ENCODE results near the gene LMBRD1.

The LMBRD1 gene

GRCh38 chr6:69785697-69786096 lies 11.1 kb downstream of the LMBRD1 start:
- peaks cover 22% of the 10 kb centered on the region for H3K36me3 Mint-ChIP-seq (ENCODE audit: low read depth)
- H3K4me1 Mint-ChIP-seq (ENCODE audit: low read depth): peaks cover 14% of the 10 kb centered on the region
- no peaks in the 10 kb centered on the region for H3K27me3 Mint-ChIP-seq (ENCODE audit: low read depth)
- H3K27ac Mint-ChIP-seq: no peak overlapping the region
- H3K4me3 Mint-ChIP-seq: no peak overlapping the region
- no peaks in the 10 kb centered on the region for H3K9me3 Mint-ChIP-seq

DNA sequence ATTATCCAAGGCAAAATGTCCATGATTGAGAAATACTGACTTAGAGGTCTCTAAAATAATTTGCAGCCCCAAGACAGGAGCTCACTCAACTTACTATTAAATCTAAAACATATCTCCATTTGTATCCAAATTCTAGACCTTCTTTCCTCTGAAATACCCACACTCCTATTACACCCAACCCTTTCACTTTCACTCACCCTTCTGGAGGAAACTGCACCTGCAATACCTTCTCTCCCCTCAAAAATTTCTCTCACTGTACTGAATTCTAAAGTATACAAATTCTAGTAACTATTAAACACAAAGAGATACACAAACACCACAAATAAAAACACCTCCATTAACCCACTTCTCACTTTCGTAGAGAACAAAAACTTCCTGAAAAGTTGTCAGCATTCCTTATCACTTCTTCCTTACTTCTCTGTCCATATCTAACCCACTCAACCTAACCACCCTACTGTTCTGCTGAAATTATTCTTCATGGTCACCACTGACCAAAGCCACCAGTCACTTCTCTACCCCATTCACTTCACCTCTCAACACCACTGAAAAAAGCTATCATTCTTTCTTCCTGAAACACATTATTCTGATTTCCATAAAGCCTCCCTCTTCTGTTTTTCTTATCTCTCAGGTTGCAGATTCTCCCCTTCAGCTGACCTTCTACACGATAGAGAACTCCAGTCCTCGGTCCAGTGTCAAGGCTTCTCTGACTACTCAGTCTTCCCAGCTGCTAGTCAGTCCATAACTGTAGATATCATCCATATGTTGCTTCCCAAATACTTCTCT lies 12.0 kb downstream of the LMBRD1 start:
- Mint-ChIP-seq H3K27ac (no peak overlapping the region), H3K4me1 (ENCODE audit: low read depth) (peaks cover 17% of the 10 kb centered on the region), H3K9me3 (no peaks in the 10 kb centered on the region), H3K36me3 (ENCODE audit: low read depth) (peaks cover 21% of the 10 kb centered on the region), H3K4me3 (no peak overlapping the region), H3K27me3 (ENCODE audit: low read depth) (no peaks in the 10 kb centered on the region)

DNA sequence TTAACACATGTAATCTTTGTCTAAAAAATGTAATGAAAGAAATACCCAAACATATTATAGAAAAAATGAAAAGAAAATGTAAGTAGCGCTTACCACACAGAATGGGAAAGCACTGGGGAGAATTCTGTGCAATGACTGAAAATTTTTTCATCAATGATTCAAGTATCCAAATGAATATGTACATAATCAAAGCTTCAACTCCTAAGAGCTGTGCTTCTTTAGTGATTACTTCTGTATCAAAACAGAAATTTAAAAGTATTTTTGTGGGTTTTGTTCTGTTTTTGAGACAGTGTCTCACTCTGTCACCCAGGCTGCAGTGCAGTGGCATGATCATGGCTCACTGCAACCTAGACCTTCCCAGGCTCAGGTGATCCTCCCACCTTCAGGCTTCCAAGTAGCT lies 13.7 kb downstream of the LMBRD1 start:
- no peaks in the 10 kb centered on the region for H3K9me3 Mint-ChIP-seq
- no peak overlapping the region for H3K4me3 Mint-ChIP-seq
- no peak overlapping the region for H3K27ac Mint-ChIP-seq
- peaks cover 17% of the 10 kb centered on the region for H3K4me1 Mint-ChIP-seq (ENCODE audit: low read depth)
- H3K27me3 Mint-ChIP-seq (ENCODE audit: low read depth): no peaks in the 10 kb centered on the region
- peaks cover 20% of the 10 kb centered on the region for H3K36me3 Mint-ChIP-seq (ENCODE audit: low read depth)

DNA sequence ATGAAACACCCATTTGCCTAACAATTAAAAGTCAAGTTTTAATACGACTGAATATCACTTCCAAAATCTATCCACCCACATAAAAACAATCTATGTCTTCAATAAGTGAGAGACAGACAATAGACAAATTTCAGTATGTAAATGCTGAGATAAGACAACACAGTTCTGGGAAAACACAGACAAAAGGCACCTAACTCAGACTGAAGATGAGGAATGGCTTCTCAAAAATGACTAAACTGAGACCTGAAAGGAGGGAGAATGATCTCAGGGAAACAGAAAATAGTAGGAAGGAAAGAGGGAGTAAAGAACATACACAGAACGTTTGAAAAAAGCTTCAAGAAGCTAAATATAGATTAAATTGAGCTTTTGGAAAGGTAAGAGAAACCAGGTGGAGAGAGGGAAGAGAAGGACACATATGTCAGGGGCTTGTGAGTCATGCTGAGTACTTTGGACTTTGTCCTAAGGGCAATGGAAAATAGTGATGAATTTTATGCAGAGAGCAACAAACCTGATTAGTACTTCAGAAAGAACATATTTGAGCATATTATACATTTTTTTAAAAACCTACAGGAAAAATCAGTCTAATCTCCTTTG lies 16.1 kb downstream of the LMBRD1 start:
- H3K4me1 Mint-ChIP-seq (ENCODE audit: low read depth): peaks cover 17% of the 10 kb centered on the region
- no peak overlapping the region for H3K27ac Mint-ChIP-seq
- no peak overlapping the region for H3K4me3 Mint-ChIP-seq
- H3K36me3 Mint-ChIP-seq (ENCODE audit: low read depth): peaks cover 21% of the 10 kb centered on the region
- H3K27me3 Mint-ChIP-seq (ENCODE audit: low read depth): no peaks in the 10 kb centered on the region
- no peaks in the 10 kb centered on the region for H3K9me3 Mint-ChIP-seq

DNA sequence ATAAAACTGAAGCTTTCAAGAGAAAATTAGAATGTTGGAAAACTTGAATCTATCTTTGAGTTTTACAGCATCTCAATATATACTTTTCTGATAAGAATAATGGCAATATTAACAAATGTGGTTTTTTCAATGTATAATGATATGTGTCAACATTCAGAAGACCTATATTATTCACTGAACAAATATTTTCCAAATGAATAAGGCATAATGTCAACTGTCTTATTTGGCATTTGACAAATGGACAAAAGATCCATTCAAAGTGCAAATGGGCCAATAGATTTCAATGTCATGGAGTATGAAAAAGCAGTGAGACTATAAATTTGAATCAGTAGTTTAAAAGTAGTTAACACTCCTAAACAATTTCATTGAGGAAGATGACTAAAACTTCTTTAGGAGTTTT lies 20.9 kb downstream of the LMBRD1 start:
- no peaks in the 10 kb centered on the region for H3K27me3 Mint-ChIP-seq (ENCODE audit: low read depth)
- no peak overlapping the region for H3K4me3 Mint-ChIP-seq
- H3K36me3 Mint-ChIP-seq (ENCODE audit: low read depth): peaks cover 30% of the 10 kb centered on the region
- no peak overlapping the region for H3K27ac Mint-ChIP-seq
- peaks cover 16% of the 10 kb centered on the region for H3K4me1 Mint-ChIP-seq (ENCODE audit: low read depth)
- no peaks in the 10 kb centered on the region for H3K9me3 Mint-ChIP-seq

- Mint-ChIP-seq H3K27me3 (ENCODE audit: low read depth) (no peaks in the 10 kb centered on the region), H3K4me1 (ENCODE audit: low read depth) (peaks cover 12% of the 10 kb centered on the region), H3K27ac (no peak overlapping the region), H3K9me3 (no peaks in the 10 kb centered on the region), H3K36me3 (ENCODE audit: low read depth) (peaks cover 28% of the 10 kb centered on the region), H3K4me3 (no peak overlapping the region)
Measured at GRCh38 chr6:69775585-69775849, 21.3 kb downstream of the LMBRD1 start.

- no peak overlapping the region for H3K27ac Mint-ChIP-seq
- peaks cover 27% of the 10 kb centered on the region for H3K36me3 Mint-ChIP-seq (ENCODE audit: low read depth)
- no peaks in the 10 kb centered on the region for H3K9me3 Mint-ChIP-seq
- H3K4me1 Mint-ChIP-seq (ENCODE audit: low read depth): peaks cover 12% of the 10 kb centered on the region
- H3K27me3 Mint-ChIP-seq (ENCODE audit: low read depth): no peaks in the 10 kb centered on the region
- H3K4me3 Mint-ChIP-seq: no peak overlapping the region
Measured at GRCh38 chr6:69774740-69775584, 21.8 kb downstream of the LMBRD1 start.

GRCh38 chr6:69771158-69771906 lies 25.5 kb downstream of the LMBRD1 start:
- Mint-ChIP-seq H3K4me1 (ENCODE audit: low read depth) (peaks cover 14% of the 10 kb centered on the region), H3K27me3 (ENCODE audit: low read depth) (no peaks in the 10 kb centered on the region), H3K36me3 (ENCODE audit: low read depth) (peaks cover 24% of the 10 kb centered on the region), H3K4me3 (no peak overlapping the region), H3K9me3 (no peaks in the 10 kb centered on the region), H3K27ac (no peak overlapping the region)

GRCh38 chr6:69768664-69769063 lies 28.1 kb downstream of the LMBRD1 start:
- H3K27me3 Mint-ChIP-seq (ENCODE audit: low read depth): no peaks in the 10 kb centered on the region
- H3K9me3 Mint-ChIP-seq: no peaks in the 10 kb centered on the region
- no peak overlapping the region for H3K27ac Mint-ChIP-seq
- H3K4me3 Mint-ChIP-seq: no peak overlapping the region
- peaks cover 21% of the 10 kb centered on the region for H3K36me3 Mint-ChIP-seq (ENCODE audit: low read depth)
- H3K4me1 Mint-ChIP-seq (ENCODE audit: low read depth): peaks cover 11% of the 10 kb centered on the region

- Mint-ChIP-seq H3K27ac (no peak overlapping the region), H3K9me3 (no peaks in the 10 kb centered on the region), H3K36me3 (ENCODE audit: low read depth) (peaks cover 12% of the 10 kb centered on the region), H3K27me3 (ENCODE audit: low read depth) (no peaks in the 10 kb centered on the region), H3K4me3 (no peak overlapping the region), H3K4me1 (ENCODE audit: low read depth) (no peaks in the 10 kb centered on the region)
Measured at GRCh38 chr6:69763763-69764162, 33.0 kb downstream of the LMBRD1 start.

DNA sequence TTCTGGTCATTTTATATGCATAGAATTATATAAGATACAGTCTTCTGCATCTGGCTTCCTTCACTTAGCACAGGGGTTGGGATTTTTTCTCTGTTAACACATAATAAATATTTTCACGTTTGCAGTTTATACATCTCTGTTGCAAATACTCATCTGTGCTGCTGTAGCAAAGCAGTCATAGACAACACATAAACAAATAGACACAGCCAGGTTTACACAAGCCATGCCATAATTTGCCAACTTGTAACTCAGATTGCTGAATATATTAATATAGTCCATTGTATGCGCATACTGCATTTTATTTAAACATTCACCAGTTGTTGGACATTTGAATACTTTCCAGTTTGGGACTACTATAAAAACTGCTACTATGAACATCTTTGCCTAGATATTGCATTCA lies 35.0 kb downstream of the LMBRD1 start:
- H3K4me1 Mint-ChIP-seq (ENCODE audit: low read depth): peaks cover 2% of the 10 kb centered on the region
- peaks cover under 1% of the 10 kb centered on the region for H3K9me3 Mint-ChIP-seq
- H3K27ac Mint-ChIP-seq: no peak overlapping the region
- H3K27me3 Mint-ChIP-seq (ENCODE audit: low read depth): no peaks in the 10 kb centered on the region
- H3K4me3 Mint-ChIP-seq: no peak overlapping the region
- H3K36me3 Mint-ChIP-seq (ENCODE audit: low read depth): peaks cover 10% of the 10 kb centered on the region

DNA sequence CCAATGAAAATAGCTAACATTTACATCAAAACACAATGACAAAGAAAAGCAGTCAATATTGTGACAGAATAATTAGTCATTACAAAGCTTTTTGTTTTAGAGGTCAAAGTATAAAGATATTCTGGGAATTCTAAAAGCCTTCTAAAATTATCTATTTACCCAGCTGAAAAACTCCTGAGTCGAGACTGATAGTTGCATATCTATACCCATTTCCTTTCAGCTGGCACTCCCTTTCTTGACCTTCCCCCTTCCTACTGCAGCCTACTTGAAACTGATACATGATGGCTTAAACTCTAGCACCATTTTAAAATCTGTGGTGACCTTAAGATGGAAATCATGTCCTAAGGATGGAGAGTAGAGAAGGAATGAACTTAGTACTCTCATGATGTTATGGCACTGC lies 38.6 kb downstream of the LMBRD1 start:
- Mint-ChIP-seq H3K27me3 (ENCODE audit: low read depth) (no peaks in the 10 kb centered on the region), H3K27ac (no peak overlapping the region), H3K4me3 (no peak overlapping the region), H3K4me1 (ENCODE audit: low read depth) (peaks cover 2% of the 10 kb centered on the region), H3K9me3 (peaks cover 6% of the 10 kb centered on the region), H3K36me3 (ENCODE audit: low read depth) (peaks cover 18% of the 10 kb centered on the region)

DNA sequence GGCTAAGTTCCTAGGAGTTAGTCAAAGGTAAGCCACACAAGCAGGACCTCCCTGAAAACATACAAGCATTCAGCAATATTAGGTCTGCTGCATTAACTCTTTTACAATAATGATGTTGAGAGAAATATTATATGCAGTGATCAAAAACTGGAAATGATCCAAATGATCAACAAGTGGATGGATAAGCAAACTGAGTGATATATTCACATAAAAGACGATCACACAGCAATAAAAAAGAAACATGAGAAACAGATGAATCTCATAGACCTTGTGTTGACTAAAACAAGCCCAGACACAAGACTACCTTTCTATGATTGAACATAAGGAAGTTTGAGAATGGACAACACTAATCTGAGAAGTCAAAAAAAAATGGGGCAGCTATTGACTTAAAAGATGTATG lies 39.9 kb downstream of the LMBRD1 start:
- Mint-ChIP-seq H3K9me3 (peaks cover 6% of the 10 kb centered on the region), H3K4me1 (ENCODE audit: low read depth) (peaks cover 2% of the 10 kb centered on the region), H3K4me3 (no peak overlapping the region), H3K27me3 (ENCODE audit: low read depth) (no peaks in the 10 kb centered on the region), H3K36me3 (ENCODE audit: low read depth) (peaks cover 14% of the 10 kb centered on the region), H3K27ac (no peak overlapping the region)

DNA sequence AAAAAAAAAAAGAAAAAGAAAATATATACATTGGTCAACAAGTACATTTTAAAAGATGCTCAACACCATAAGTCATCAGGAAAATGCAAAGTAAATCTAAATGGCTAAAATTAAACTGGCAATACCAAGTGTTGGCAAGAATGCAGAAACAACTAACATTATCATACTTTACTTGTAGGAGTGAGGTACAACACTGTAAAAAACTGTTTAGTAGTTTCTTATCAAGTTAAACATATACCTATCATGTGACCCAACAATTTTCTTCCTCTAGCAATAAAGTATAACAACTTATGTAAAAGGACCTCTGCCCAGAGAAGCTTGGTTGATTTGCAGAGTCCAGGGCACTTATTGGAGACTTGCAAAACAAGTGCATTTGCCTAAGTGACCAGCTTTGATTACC lies 40.4 kb downstream of the LMBRD1 start:
- Mint-ChIP-seq H3K9me3 (peaks cover 6% of the 10 kb centered on the region), H3K27me3 (ENCODE audit: low read depth) (no peaks in the 10 kb centered on the region), H3K4me3 (no peak overlapping the region), H3K36me3 (ENCODE audit: low read depth) (peaks cover 14% of the 10 kb centered on the region), H3K4me1 (ENCODE audit: low read depth) (peaks cover 2% of the 10 kb centered on the region), H3K27ac (no peak overlapping the region)
